ENCODE data around the gene OPCML. TPM values are rescaled to one million over a fixed set of nuclear protein-coding genes. Genes with fewer than 3 reads are reported as not detected.

OPCML gene
- total RNA-seq, 4 donors from 2014 or later: 0.16 TPM; not detected in 3

GRCh38 chr11:133078012-133078411 is 454.3 kb downstream of the OPCML start:
- no peak for DNase-seq (ENCODE audit: low spot score in 2 of 2)
- intact Hi-C loops (cut with DNase I; ENCODE audit: low total_unique reads): no loop called here
- 85% methylated on average over 16 of the region's 16 CpGs for WGBS, 2 donors
- TF ChIP-seq CTCF (IDR thresholded peaks at IDR 0.05) (no peak), POLR2A (IDR thresholded peaks at IDR 0.05) (no peak)
- no peak overlapping the region for H3K4me3 ChIP-seq (ENCODE audit: low read depth, poor library complexity, severe bottlenecking)

- intact Hi-C loops (cut with DNase I; ENCODE audit: low total_unique reads): no loop called here
- TF ChIP-seq POLR2A (IDR thresholded peaks at IDR 0.05) (no peak), CTCF (IDR thresholded peaks at IDR 0.05) (no peak)
- 68% methylated on average over 8 of the region's 8 CpGs for WGBS, 2 donors
- H3K4me3 ChIP-seq (ENCODE audit: low read depth, poor library complexity, severe bottlenecking): no peak overlapping the region
- DNase-seq (ENCODE audit: low spot score in 2 of 2): no peak
Measured at GRCh38 chr11:133075351-133075750, 456.9 kb downstream of the OPCML start.

GRCh38 chr11:133072858-133073582 is 459.3 kb downstream of the OPCML start:
- no peak for DNase-seq (ENCODE audit: low spot score in 2 of 2)
- no peak overlapping the region for H3K4me3 ChIP-seq (ENCODE audit: low read depth, poor library complexity, severe bottlenecking)
- 74 to 78% methylated on average over 10 of the region's 10 CpGs for WGBS, 2 donors
- intact Hi-C loops (cut with DNase I; ENCODE audit: low total_unique reads): no loop called here
- TF ChIP-seq CTCF (IDR thresholded peaks at IDR 0.05) (no peak), POLR2A (IDR thresholded peaks at IDR 0.05) (no peak)

GRCh38 chr11:133072378-133072777 is 459.9 kb downstream of the OPCML start:
- no peak for DNase-seq (ENCODE audit: low spot score in 2 of 2)
- H3K4me3 ChIP-seq (ENCODE audit: low read depth, poor library complexity, severe bottlenecking): no peak overlapping the region
- intact Hi-C loops (cut with DNase I; ENCODE audit: low total_unique reads): no loop called here
- 51 to 52% methylated on average over 7 of the region's 7 CpGs for WGBS, 2 donors
- TF ChIP-seq POLR2A (IDR thresholded peaks at IDR 0.05) (no peak), CTCF (IDR thresholded peaks at IDR 0.05) (no peak)

- no peak overlapping the region for H3K4me3 ChIP-seq (ENCODE audit: low read depth, poor library complexity, severe bottlenecking)
- TF ChIP-seq CTCF (IDR thresholded peaks at IDR 0.05) (no peak), POLR2A (IDR thresholded peaks at IDR 0.05) (no peak)
- intact Hi-C loops (cut with DNase I; ENCODE audit: low total_unique reads): no loop called here
- no peak for DNase-seq (ENCODE audit: low spot score in 2 of 2)
- 65 to 73% methylated on average over 3 of the region's 3 CpGs for WGBS, 2 donors
Measured at GRCh38 chr11:133070791-133071190, 461.5 kb downstream of the OPCML start.

All from lower leg skin (tissue), 4 donors.